DND-41 (cell line): Measurements from ENCODE around the gene LDB1.
A peak's percentile ranks its signal among the peaks of the same experiment; 100 is the strongest.

Experiments
- ATAC-seq: fragments of 200-7000 bp; cut with Tn5 transposase; 3 replicates; pipeline ENCODE4 v1.9.1; 2021; ENCODE audit warnings: low read depth; ENCODE audit not compliant: insufficient read depth
- DNase-seq: peaks from one replicate; pipeline ENCODE4 v3.0.0-alpha.2; 2020
- H2AFZ ChIP-seq: 2 replicates; pipeline ENCODE4 v1.6.0; 2012; ENCODE audit warnings: low read depth, low read length
- H3K27ac ChIP-seq: 2 replicates; pipeline ENCODE4 v1.5.1; 2012; ENCODE audit warnings: low read length, inconsistent platforms
- H3K27me3 ChIP-seq: fragments of 200-600 bp; sonication (generic); 2 replicates; pipeline ENCODE4 v1.6.0; 2012; ENCODE audit warnings: low read length, mild to moderate bottlenecking, inconsistent platforms; ENCODE audit not compliant: insufficient read depth, poor library complexity
- H3K36me3 ChIP-seq: 2 replicates; pipeline ENCODE4 v1.5.1; 2012; ENCODE audit warnings: low read length, inconsistent platforms; ENCODE audit not compliant: insufficient read depth
- H3K4me1 ChIP-seq: 2 replicates; pipeline ENCODE4 v1.5.1; 2012; ENCODE audit warnings: mild to moderate bottlenecking, low read length; ENCODE audit not compliant: insufficient read depth
- H3K4me2 ChIP-seq: 2 replicates; pipeline ENCODE4 v1.6.0; 2012; ENCODE audit warnings: mild to moderate bottlenecking, moderate library complexity, low read length, inconsistent platforms; ENCODE audit not compliant: insufficient read depth
- H3K4me3 ChIP-seq, 2 experiments: fragments of 200-600 bp in 1 of 2; shearing (Covaris generic) in 1 of 2; 2 replicates each; pipeline ENCODE4 v1.5.1; 2012 to 2016; ENCODE audit warnings: inconsistent platforms in 2 of 2, low read length in 2 of 2, mild to moderate bottlenecking in 2 of 2, low read depth in 1 of 2, moderate library complexity in 1 of 2
- H3K79me2 ChIP-seq: 2 replicates; pipeline ENCODE4 v1.6.0; 2012; ENCODE audit warnings: low read length, inconsistent platforms; ENCODE audit not compliant: insufficient read depth
- H3K9ac ChIP-seq: 2 replicates; pipeline ENCODE4 v1.6.0; 2012; ENCODE audit warnings: low read depth, mild to moderate bottlenecking, inconsistent platforms, low read length, moderate library complexity
- H3K9me3 ChIP-seq: 2 replicates; pipeline ENCODE4 v1.5.1; 2012; ENCODE audit warnings: low read length, moderate library complexity, mild to moderate bottlenecking, inconsistent platforms; ENCODE audit not compliant: insufficient read depth, severe bottlenecking
- H4K20me1 ChIP-seq: 2 replicates; pipeline ENCODE4 v1.6.0; 2012; ENCODE audit warnings: low read length; ENCODE audit not compliant: insufficient read depth
- EZH2 ChIP-seq: IDR thresholded peaks from 3 replicates; pipeline ENCODE4 v1.6.1; 2012; ENCODE audit warnings: borderline replicate concordance, low read depth, mild to moderate bottlenecking, moderate library complexity, low read length, inconsistent platforms; ENCODE audit not compliant: severe bottlenecking
- TF ChIP-seq, protein P1 (sequence below): IDR thresholded peaks from 2 replicates; pipeline ENCODE4 v1.5.1; 2012; ENCODE audit warnings: borderline replicate concordance, low read length, moderate library complexity, mild to moderate bottlenecking; ENCODE audit not compliant: poor library complexity, severe bottlenecking; ENCODE audit errors: extremely low read depth

The LDB1 gene

DNA sequence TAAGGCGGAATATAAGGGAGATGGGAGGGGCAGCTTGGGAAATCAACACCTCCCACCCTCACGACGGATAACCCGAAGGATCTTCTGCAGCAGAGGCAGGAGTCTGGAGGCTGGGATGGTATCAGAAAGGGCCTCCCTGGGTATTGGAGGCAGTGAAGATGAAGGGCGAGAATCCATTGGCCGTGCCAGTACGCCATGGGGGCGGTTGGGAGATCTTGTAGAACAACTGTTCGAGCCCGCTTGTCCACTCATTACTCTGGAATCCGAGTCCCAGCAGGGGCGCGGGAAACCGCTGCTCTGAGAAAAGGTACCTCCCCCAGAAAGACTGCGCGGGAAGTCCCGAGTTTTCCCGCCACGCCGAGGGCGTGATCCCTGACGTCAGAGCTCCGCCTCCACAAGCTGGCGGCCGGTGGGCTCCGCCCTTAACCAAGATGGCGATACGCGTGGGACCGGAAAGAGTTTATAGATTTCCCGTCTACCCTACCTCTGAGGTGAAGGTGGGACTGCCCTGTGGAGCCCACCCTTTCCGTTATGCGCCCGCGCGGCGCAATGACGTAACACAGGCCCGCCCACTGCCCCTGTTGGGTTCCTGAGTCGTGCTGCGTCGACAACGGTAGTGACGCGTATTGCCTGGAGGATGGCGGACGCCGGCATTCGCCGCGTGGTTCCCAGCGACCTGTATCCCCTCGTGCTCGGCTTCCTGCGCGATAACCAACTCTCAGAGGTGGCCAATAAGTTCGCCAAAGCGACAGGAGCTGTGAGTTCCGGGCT, 31.8 kb upstream of the LDB1 start, which contains the start of gene NOLC1:
NOLC1 (plus strand) TSS at position 616 of the 771 bp plus-strand sequence; CDS start at position 638, 22 bp downstream.
- ATAC-seq (peak; percentile 93), DNase-seq (peak; percentile 100)
- peak within 1 kb of the TSS; percentile 70 for H3K9ac ChIP-seq
- peaks cover 39% of the 10 kb centered on the region for H3K4me1 ChIP-seq
- H3K79me2 ChIP-seq: peaks cover 51% of the 10 kb centered on the region
- peaks cover 37% of the 10 kb centered on the region for H4K20me1 ChIP-seq
- H3K4me2 ChIP-seq: peak within 1 kb of the TSS; percentile 99
- peak within 1 kb of the TSS; percentile 88 for H3K27ac ChIP-seq
- H3K36me3 ChIP-seq: peaks cover 77% of the 10 kb centered on the region
- TF ChIP-seq, protein P1, sequence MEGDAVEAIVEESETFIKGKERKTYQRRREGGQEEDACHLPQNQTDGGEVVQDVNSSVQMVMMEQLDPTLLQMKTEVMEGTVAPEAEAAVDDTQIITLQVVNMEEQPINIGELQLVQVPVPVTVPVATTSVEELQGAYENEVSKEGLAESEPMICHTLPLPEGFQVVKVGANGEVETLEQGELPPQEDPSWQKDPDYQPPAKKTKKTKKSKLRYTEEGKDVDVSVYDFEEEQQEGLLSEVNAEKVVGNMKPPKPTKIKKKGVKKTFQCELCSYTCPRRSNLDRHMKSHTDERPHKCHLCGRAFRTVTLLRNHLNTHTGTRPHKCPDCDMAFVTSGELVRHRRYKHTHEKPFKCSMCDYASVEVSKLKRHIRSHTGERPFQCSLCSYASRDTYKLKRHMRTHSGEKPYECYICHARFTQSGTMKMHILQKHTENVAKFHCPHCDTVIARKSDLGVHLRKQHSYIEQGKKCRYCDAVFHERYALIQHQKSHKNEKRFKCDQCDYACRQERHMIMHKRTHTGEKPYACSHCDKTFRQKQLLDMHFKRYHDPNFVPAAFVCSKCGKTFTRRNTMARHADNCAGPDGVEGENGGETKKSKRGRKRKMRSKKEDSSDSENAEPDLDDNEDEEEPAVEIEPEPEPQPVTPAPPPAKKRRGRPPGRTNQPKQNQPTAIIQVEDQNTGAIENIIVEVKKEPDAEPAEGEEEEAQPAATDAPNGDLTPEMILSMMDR: no peak
- TF ChIP-seq EZH2: no peak
- H3K9me3 ChIP-seq: no peaks in the 10 kb centered on the region
- H3K27me3 ChIP-seq: no peaks in the 10 kb centered on the region
- peak within 1 kb of the TSS; percentile 84 for H2AFZ ChIP-seq
- peak within 1 kb of the TSS; percentile 63 to 73 for H3K4me3 ChIP-seq

DNA sequence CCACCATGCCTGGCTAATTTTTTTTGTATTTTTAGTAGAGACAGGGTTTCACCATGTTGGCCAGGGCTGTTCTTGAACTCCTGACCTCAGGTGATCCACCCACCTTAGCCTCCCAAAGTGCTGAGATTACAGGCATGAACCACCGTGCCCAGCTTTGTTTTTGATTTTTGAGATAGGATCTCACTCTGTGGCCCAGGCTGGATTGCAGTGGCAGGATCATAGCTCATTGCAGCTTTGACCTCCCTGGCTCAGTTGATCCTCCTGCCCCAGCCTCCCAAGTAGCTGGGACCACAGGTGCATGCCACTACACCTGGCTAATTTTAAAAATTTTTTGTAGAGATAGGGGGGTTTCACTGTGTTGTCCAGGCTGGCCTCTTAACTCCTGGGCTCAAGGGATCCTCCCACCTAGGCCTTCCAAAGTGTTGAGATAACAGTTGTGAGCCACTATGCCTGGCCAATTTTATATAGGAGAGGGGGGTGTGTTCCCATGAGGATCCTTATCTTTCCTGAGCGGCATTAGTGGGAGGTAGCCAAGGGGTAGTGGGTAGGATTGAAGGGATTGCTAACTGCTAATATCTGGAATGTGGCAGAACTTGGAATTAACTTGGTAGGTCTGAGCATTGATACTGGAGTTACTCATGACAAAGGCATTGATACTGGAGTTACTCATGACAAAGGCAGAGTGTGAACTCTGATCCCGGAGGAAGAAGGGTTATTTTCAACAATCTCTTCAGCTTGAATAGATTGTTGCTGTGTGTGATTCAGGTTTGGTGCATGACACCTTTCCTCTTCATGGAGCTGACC, 31.0 kb upstream of the LDB1 start:
- ATAC-seq (no peak), DNase-seq (no peak)
- no peak for TF ChIP-seq EZH2
- TF ChIP-seq, protein P1: no peak
- peak overlapping the region; percentile 61 for H3K4me2 ChIP-seq
- H3K27ac ChIP-seq: peak overlapping the region; percentile 88
- H3K4me3 ChIP-seq: peak overlapping the region in 1 of 2 experiments; percentile 73; a peak in 2 of 4 replicates
- peaks cover 34% of the 10 kb centered on the region for H4K20me1 ChIP-seq
- H3K4me1 ChIP-seq: peaks cover 39% of the 10 kb centered on the region
- peaks cover 77% of the 10 kb centered on the region for H3K36me3 ChIP-seq
- H3K9me3 ChIP-seq: no peaks in the 10 kb centered on the region
- H3K79me2 ChIP-seq: peaks cover 47% of the 10 kb centered on the region
- H3K9ac ChIP-seq: peak overlapping the region; percentile 56
- H3K27me3 ChIP-seq: no peaks in the 10 kb centered on the region
- peak overlapping the region; percentile 73 for H2AFZ ChIP-seq

DNA sequence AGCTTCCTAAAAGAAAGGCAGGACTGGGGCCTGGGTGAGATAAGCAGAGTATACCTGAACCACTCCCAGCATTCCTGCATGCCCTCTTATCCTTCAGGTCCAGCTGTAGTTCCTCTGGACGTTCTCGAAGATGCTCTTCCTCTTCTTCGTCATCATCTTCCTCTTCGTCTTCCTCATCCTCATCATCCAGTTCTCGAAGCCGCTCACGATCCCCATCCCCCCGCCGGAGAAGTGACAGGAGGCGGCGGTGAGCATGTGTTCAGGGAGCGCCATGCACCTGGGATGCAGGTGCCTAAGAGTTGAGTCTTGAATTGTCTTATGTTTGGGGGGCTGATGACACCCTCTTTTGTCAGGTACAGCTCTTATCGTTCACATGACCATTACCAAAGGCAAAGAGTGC, 28.1 kb upstream of the LDB1 start:
- no peak overlapping the region for H3K4me2 ChIP-seq
- no peak overlapping the region for H3K4me3 ChIP-seq
- H2AFZ ChIP-seq: no peak overlapping the region
- TF ChIP-seq, protein P1: no peak
- no peak for TF ChIP-seq EZH2
- H3K4me1 ChIP-seq: peaks cover 15% of the 10 kb centered on the region
- DNase-seq (no peak), ATAC-seq (no peak)
- H4K20me1 ChIP-seq: peaks cover 23% of the 10 kb centered on the region; the same call in 1 of the 2 replicates
- no peak overlapping the region for H3K27ac ChIP-seq
- peaks cover 81% of the 10 kb centered on the region for H3K36me3 ChIP-seq
- H3K9me3 ChIP-seq: no peaks in the 10 kb centered on the region
- peaks cover 31% of the 10 kb centered on the region for H3K79me2 ChIP-seq
- H3K9ac ChIP-seq: no peak overlapping the region
- no peaks in the 10 kb centered on the region for H3K27me3 ChIP-seq
